ENCODE measurements around the gene OR5D18. TPM values are rescaled to one million over a fixed set of nuclear protein-coding genes. Genes with fewer than 3 reads are reported as not detected.

The OR5D18 gene
- not detected in 2 replicates for total RNA-seq

DNA sequence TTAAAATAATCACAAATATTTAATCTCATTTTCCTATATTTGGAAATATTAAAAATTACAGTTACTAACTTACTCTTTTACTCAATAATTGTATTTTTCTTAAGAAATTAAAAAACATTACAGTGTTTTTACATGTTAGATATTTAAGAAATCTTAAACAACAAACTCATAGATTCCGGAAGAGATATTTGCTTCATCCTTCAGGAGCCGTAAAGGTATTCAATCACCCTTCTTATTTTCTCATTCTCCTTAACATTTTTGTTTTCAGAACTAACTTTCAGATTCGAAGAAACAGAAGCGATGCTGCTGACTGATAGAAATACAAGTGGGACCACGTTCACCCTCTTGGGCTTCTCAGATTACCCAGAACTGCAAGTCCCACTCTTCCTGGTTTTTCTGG is at the start of gene OR5D18:
OR5D18 (plus strand) TSS at position 301 of the 400 bp plus-strand sequence; CDS start at position 301, 0 bp downstream.

GRCh38 chr11:55773138-55773537 is 46.3 kb upstream of the OR5D18 start, which contains the start of gene OR5D13:
Gene OR5D13 (plus strand): TSS chr11:55773438. CDS start chr11:55773438, 0 bp downstream.

DNA sequence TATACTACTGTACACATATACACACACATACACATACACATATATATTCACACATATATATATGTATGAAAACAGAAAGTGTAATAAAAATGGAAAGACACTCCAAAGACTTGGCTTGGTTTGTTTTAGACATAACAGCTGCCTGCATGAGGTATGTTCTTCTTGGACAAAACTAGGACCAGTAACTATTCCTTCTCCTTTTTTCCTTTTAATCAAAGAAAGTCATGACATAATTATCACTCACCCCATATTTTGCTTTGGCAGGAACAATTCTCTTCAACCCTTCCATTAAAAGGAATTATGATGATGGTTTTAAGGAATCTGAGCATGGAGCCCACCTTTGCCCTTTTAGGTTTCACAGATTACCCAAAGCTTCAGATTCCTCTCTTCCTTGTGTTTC is 24.2 kb upstream of the OR5D18 start, which contains the start of gene OR5D14:
OR5D14 (plus strand) TSS at position 301 of the 400 bp plus-strand sequence; CDS start at position 301, 0 bp downstream.

DNA sequence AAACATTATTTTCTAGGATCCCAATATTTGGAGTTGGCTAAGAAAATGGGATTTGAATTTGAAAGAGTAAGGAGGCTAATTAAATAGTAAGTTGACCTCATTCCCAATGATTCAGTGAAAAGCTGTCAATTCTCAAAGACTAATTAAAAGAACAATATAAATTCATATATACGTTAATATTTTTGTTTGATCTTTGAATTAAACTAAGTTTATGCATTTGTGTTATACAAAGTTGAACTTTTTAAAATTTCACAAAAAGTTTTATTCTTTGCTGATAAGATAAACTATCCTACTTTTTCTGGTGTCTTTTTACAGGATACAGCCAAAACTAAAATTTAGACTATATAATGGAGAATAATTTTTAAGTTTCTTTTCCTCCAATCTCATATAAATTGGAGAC is 8.4 kb upstream of the OR5D18 start, which contains the start of gene OR5L1:
OR5L1 (plus strand) TSS at position 301 of the 400 bp plus-strand sequence. CDS start 100 bp downstream, outside the sequence.

GRCh38 chr11:55826919-55827318 is 7.5 kb downstream of the OR5D18 start, which contains the start of gene OR5L2:
Gene OR5L2 (plus strand): TSS chr11:55827219. CDS start chr11:55827219, 0 bp downstream.

DNA sequence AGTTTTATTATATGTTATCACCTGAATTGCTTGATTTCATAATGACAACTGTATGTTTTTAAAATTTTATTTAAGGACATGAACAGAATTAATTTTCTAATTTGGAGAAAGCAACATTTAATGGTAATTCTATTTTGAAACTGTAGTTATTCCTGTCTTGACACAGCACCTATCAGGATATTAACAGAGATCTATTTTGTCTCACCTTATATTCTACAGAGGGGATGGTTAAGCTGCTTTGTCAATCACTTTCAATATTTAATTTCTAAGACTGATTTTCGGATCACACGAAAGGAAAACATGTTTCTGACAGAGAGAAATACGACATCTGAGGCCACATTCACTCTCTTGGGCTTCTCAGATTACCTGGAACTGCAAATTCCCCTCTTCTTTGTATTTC is 19.0 kb downstream of the OR5D18 start, which contains the start of gene OR5D16:
OR5D16 (plus strand) TSS at position 301 of the 400 bp plus-strand sequence; CDS start at position 301, 0 bp downstream.

Other genes with a start within 250 kb of the OR5D18 start
- not detected in 2 replicates for gene OR4C16, start 247.5 kb upstream of the OR5D18 start, total RNA-seq
- gene OR4C11, start 212.0 kb upstream of the OR5D18 start, total RNA-seq: not detected in 2 replicates
- gene OR4P4, start 184.5 kb upstream of the OR5D18 start, total RNA-seq: not detected in 2 replicates
- not detected in 2 replicates for gene OR4S2, start 171.3 kb upstream of the OR5D18 start, total RNA-seq
- gene OR4C6, start 157.4 kb upstream of the OR5D18 start, total RNA-seq: not detected in 2 replicates
- gene OR5D13, start 46.2 kb upstream of the OR5D18 start, total RNA-seq: not detected in 2 replicates
- not detected in 2 replicates for gene OR5D14, start 24.1 kb upstream of the OR5D18 start, total RNA-seq
- not detected in 2 replicates for gene OR5L1, start 8.3 kb upstream of the OR5D18 start, total RNA-seq
- gene OR5L2, start 7.6 kb downstream of the OR5D18 start, total RNA-seq: not detected in 2 replicates
- gene OR5D16, start 19.1 kb downstream of the OR5D18 start, total RNA-seq: not detected in 2 replicates
- gene TRIM51, start 63.7 kb downstream of the OR5D18 start, total RNA-seq: not detected in 2 replicates
- not detected in 2 replicates for gene OR5W2, start 95.0 kb downstream of the OR5D18 start, total RNA-seq
- not detected in 2 replicates for gene OR5I1, start 116.8 kb downstream of the OR5D18 start, total RNA-seq
- not detected in 2 replicates for gene OR10AG1, start 150.3 kb downstream of the OR5D18 start, total RNA-seq
- gene OR5F1, start 175.0 kb downstream of the OR5D18 start, total RNA-seq: not detected in 2 replicates
- gene OR5AS1, start 208.0 kb downstream of the OR5D18 start, total RNA-seq: not detected in 2 replicates

Measured in epithelial cell of alveolus of lung (primary cell).